Endothelial cell (in vitro differentiated cells): ENCODE data around the gene NDUFAF3. TPM values are rescaled to one million over a fixed set of nuclear protein-coding genes. Genes with fewer than 3 reads are reported as not detected.

Experiments
- DNase-seq: peaks from one replicate; pipeline ENCODE4 v3.0.0; 2021; ENCODE audit warnings: low spot score
- H3K27ac Mint-ChIP-seq: one replicate; pipeline ENCODE4 v1.8.0; 2021; ENCODE audit warnings: mixed read lengths, inconsistent platforms; ENCODE audit not compliant: unreplicated experiment
- H3K27me3 Mint-ChIP-seq: one replicate; pipeline ENCODE4 v1.8.0; 2021; ENCODE audit warnings: mild to moderate bottlenecking, moderate library complexity, mixed read lengths, inconsistent platforms; ENCODE audit not compliant: unreplicated experiment
- H3K36me3 Mint-ChIP-seq: one replicate; pipeline ENCODE4 v1.8.0; 2021; ENCODE audit warnings: mild to moderate bottlenecking, low read depth, mixed read lengths, inconsistent platforms; ENCODE audit not compliant: unreplicated experiment
- H3K4me1 Mint-ChIP-seq: one replicate; pipeline ENCODE4 v1.8.0; 2021; ENCODE audit warnings: mild to moderate bottlenecking, mixed read lengths, inconsistent platforms; ENCODE audit not compliant: unreplicated experiment
- H3K4me3 Mint-ChIP-seq: one replicate; pipeline ENCODE4 v1.8.0; 2021; ENCODE audit warnings: mild to moderate bottlenecking, mixed read lengths, inconsistent platforms; ENCODE audit not compliant: unreplicated experiment
- H3K9me3 Mint-ChIP-seq: one replicate; pipeline ENCODE4 v1.8.0; 2021; ENCODE audit warnings: mixed read lengths, inconsistent platforms; ENCODE audit not compliant: unreplicated experiment
- CTCF ChIP-seq: fragments of 200-600 bp; sonication (generic); IDR thresholded peaks from one replicate; pipeline ENCODE4 v1.5.0; 2021; ENCODE audit warnings: antibody characterized with exemption; ENCODE audit not compliant: unreplicated experiment
- total RNA-seq: library from RNA; stranded (reverse); fragmentation: NEBNext Ultra II Directional; extraction: Animal tissue kit (Norgen Biotek cat#: 25700); gene quantifications from one replicate; pipeline ENCODE4 v1.2.1, GENCODE V29; 2021; ENCODE audit not compliant: unreplicated experiment

NDUFAF3 gene
- total RNA-seq, 1 donor from 2014 or later, result 32.3 TPM

- H3K27me3 Mint-ChIP-seq, result peaks cover 17% of the 10 kb centered on the region
- peak; percentile 97 for DNase-seq
- peaks cover 18% of the 10 kb centered on the region for H3K4me1 Mint-ChIP-seq
- no peaks in the 10 kb centered on the region for H3K9me3 Mint-ChIP-seq
- no peak for TF ChIP-seq CTCF
- peak overlapping the region; percentile 96 for H3K4me3 Mint-ChIP-seq
- H3K36me3 Mint-ChIP-seq, result peaks cover 27% of the 10 kb centered on the region
- H3K27ac Mint-ChIP-seq, result peak overlapping the region; percentile 89
These were observed 608 bp upstream of the NDUFAF3 start for GRCh38 chr3:49021213-49021812.

- peaks cover 27% of the 10 kb centered on the region for H3K36me3 Mint-ChIP-seq
These were observed 809 bp downstream of the NDUFAF3 start for GRCh38 chr3:49022688-49023171.

GRCh38 chr3:49023775-49024174, 1.9 kb downstream of the NDUFAF3 start:
- no peak overlapping the region for H3K4me3 Mint-ChIP-seq
- H3K27me3 Mint-ChIP-seq, result peaks cover 15% of the 10 kb centered on the region
- peaks cover 27% of the 10 kb centered on the region for H3K36me3 Mint-ChIP-seq
- peaks cover 22% of the 10 kb centered on the region for H3K4me1 Mint-ChIP-seq
- TF ChIP-seq CTCF, result no peak
- H3K27ac Mint-ChIP-seq, result no peak overlapping the region
- no peaks in the 10 kb centered on the region for H3K9me3 Mint-ChIP-seq
- DNase-seq, result no peak

More at GRCh38 chr3:49022688-49023171, 809 bp downstream of the NDUFAF3 start:
- H3K9me3 Mint-ChIP-seq, result no peaks in the 10 kb centered on the region
- DNase-seq, result no peak
- peaks cover 15% of the 10 kb centered on the region for H3K27me3 Mint-ChIP-seq
- H3K4me1 Mint-ChIP-seq, result peaks cover 18% of the 10 kb centered on the region
- H3K4me3 Mint-ChIP-seq, result peak overlapping the region; percentile 95
- H3K27ac Mint-ChIP-seq, result peak overlapping the region; percentile 89
- TF ChIP-seq CTCF, result no peak

GRCh38 chr3:49024449-49024848, 2.5 kb downstream of the NDUFAF3 start:
- H3K4me1 Mint-ChIP-seq, result peaks cover 20% of the 10 kb centered on the region
- TF ChIP-seq CTCF, result no peak
- DNase-seq, result no peak
- H3K4me3 Mint-ChIP-seq, result no peak overlapping the region
- H3K9me3 Mint-ChIP-seq, result no peaks in the 10 kb centered on the region
- peaks cover 27% of the 10 kb centered on the region for H3K36me3 Mint-ChIP-seq
- H3K27me3 Mint-ChIP-seq, result peaks cover 12% of the 10 kb centered on the region
- no peak overlapping the region for H3K27ac Mint-ChIP-seq

- Mint-ChIP-seq H3K4me1 (peaks cover 13% of the 10 kb centered on the region), H3K27ac (no peak overlapping the region), H3K27me3 (peaks cover 8% of the 10 kb centered on the region), H3K36me3 (peaks cover 27% of the 10 kb centered on the region), H3K4me3 (no peak overlapping the region), H3K9me3 (no peaks in the 10 kb centered on the region)
- TF ChIP-seq CTCF, result no peak
- no peak for DNase-seq
These were observed 3.3 kb downstream of the NDUFAF3 start for GRCh38 chr3:49025005-49025792.
